HG03064 (cell line): ENCODE measurements around the gene STRN.
"Not testable (repeated sequence)": the region's sequence is repeated elsewhere in the genome, so short reads cannot be mapped to it uniquely, and the experiment has no call there.

Experiments used
- ATAC-seq: cut with Tn5 transposase; IDR thresholded peaks from one replicate; pipeline ENCODE4 v1.9.1; 2021; ENCODE audit warnings: low read depth; ENCODE audit not compliant: unreplicated experiment

The STRN gene

DNA sequence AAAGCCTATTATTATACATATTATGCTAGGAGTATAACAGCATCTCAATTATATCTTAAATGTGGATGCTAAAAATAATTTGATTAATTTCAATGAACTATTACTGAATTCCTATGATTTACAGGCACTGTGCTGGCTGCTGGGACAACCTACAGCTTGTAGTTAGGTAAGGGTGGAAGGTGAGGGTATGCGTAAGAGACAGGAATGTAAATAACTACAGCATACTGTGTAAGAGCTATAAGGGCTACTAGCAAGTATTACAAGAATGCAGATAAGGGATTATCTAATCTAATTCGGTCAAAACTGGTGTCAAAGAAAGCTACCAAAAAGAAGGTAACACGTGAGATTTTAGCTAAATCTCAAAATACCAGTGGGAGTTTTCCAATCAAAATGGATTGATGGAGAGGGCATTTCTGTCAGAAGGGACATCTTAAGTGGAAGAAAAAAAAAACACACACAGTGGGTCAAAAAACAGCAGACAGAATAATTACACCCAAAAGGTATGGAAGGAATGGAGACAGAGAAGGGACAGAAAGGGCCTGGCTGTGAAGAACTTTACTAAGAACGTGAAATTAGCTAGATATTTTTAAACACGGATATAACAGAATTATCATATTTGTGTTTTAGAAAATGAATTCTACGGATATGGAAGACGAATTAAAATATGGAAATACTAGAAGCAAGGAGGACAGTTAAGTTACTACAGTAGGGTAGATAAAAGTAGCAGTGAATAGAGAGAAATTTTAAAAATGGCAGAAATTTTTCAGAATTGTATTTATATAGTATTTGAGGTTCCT, 47.1 kb downstream of the STRN start:
- ATAC-seq, result no peak

DNA sequence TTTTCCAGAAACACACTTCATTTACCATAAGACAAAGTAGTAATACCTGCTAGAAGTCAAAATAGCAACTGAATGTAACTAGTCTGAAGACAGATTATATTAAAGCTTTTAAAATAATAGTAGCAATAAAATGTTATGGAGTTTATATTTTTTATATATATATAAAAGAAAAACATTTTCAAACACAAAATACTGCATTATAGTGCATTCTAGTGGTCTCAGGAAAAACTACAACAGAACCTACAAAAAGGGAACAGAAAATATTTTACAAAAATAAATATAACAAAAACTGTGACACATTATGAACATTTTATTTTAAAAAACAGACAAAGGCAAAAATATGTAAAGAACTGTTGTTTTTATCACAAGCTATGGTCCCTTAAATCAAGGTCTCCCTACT, 48.0 kb downstream of the STRN start:
- ATAC-seq, result no peak

DNA sequence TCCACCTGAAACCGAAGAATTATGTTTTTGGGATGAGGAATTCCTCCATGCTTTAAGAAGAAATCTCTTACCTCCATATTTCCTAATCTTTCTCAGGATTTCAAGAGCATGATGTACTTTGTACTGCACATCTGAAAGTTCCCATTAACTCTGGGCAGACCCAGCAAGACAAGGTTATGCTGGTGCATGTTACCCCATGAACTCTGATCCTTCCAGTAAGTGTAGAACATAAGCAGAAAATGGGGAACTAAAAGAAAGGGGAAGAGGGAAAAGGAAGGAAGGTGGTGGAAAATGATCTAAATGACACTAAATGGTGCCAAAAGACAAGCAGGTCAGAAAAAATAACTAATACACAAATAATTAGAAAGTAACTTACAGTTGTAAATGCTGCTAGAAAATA, 50.7 kb downstream of the STRN start:
- no peak for ATAC-seq

DNA sequence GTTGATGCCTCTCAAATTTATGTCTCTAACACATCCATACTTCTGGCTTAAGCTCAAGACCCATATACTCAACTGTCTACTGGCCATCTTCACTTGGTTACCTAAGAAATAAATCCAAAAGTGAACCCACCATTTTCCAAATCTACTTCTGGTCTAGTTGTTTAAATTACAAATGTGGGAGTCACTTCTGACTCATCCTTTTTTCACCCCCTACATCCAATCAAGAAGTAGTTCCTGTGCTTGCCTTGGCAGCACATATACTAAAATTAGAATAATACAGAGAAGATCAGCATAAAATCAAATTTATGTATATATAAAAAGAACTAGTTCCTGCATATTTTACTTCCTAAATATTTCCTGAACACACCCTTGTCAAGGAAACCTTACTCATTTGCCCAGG, 53.6 kb downstream of the STRN start:
- ATAC-seq, result no peak

DNA sequence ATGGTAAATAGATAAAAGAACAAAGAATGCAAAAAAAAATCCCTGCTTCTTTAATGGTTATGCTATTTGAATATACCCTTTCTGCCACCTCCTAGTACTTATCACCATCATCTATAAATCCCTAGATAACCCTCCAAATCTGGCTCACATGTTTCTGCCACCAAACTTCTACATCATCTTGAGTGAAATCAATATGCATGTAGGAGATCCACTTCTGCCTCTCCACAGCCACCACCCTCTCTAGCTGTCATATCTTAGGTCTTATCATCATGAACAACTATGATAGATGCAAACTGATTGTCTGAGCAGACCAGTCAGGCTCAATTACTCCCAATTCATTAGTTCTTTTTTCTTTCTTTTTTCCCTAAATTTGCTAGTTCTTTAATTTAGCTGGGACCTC, 55.3 kb downstream of the STRN start:
- ATAC-seq, result no peak

DNA sequence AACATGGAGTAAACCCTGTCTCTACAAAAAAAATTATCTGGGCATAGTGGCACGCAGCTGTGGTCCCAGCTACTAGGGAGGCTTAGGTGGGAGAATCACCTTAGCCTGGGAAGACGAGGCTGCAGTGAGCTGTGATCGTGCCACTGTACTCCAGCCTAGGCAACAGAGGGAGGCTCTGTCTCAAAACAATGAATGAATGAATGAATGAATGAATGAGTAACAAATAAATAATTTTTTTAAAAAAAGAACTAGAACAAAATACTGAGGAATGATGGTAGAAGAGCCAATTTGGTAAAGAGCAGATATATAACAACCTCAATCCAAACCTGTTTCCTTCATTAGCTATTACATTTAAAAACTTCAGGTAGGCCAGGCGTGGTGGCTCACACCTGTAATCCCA, 60.1 kb downstream of the STRN start:
- ATAC-seq, result no peak

DNA sequence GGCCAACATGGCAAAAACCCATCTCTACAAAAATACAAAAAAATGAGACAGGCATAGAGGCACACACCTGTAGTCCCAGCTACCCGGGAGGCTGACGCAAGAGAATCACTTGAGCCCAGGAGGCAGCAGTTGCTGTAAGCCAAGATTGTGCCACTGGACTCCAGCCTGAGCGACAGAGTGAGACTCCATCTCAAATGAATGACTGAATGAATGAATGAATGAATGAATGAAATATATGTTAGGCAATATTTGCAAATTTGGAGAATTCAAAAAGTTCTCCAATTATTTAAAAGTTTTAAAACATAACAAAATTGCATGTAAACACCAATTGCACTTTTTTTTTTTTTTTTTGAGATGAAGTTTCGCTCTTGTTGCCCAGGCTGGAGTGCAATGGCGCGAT, 61.7 kb downstream of the STRN start:
- ATAC-seq, result no peak

DNA sequence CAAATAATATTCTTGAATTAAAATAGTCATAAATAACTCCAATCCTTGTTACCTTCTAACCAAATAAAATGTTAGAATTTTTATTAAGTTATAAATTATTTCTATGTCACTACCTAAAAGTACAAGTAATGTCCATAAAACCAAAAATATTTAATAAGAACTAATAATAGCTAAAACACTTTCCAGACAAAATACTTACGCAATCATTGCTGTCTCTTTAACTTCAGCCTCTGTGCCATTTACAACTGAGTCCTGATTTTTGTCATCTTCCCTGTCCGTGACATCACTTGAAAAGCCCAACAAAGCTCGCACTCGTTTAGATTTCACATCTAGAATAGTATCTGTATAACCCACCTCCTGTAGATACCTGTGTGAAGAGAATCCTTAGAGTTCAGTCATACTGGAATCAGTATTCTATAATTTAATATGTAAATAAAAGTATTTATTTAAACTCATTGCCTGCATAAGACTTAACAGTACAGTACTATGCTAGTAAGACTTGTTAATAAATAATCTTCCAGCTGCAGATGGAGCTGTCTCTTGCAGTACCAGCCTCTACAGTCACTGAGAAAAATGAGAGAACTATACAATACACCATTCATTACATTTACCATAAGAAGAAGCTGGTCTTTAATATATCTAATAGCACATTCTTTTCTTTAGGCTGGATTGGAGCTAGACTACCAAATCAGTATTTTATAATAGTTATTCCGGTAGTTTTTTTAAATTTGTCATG, 63.8 kb downstream of the STRN start:
- no peak for ATAC-seq

DNA sequence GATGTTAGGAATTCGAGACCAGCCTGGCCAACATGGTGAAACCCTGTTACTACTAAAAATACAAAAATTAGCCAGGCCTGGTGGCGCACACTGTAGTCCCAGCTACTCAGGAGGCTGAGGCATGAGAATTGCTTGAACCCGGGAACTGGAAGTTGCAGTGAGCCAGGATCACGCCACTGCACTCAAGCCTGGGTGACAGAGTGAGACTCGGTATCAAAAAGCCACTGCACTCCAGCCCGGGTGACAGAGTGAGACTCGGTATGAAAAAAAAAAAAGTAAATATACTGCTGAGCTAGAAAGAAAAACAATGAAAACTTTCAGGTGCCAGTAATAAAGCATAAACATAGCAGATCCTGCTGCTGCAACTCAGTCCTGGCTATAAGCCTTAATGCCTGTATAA, 73.5 kb downstream of the STRN start:
- no peak for ATAC-seq

DNA sequence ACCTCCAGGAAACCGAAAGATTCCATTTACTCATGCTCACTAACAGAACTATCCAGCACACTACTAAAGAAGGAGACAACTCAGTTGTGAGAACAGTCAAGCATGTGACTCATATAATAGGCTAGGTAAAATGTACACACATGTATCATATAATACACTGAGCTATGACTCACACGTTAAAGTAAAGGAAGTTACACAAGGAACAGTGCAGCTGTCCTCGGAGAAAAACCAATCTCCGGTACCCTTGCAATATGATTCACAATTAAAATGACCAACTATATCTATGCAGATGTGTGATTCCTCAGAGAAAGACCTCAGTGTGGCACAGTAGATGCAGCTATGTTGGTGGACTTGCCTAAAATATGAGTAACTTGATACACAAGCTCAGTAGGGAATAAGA, 76.5 kb downstream of the STRN start:
- no peak for ATAC-seq

DNA sequence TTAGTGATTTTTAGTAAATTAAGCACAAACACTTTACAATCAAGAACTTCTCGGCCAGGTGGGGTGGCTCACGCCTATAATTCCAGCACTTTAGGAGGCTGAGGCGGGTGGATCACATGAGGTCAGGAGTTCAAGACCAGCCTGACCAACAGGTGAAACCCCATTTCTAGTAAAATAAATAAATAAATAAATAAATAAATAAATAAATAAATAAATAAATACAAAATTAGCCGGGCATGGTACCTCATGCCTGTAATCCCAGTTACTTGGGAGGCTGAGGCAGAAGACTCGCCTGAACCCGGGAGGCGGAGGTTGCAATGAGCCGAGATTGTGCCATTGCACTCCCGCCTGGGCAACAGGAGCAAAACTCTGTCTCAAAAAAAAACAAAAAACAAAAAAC, 79.2 kb downstream of the STRN start:
- not testable (repeated sequence) for ATAC-seq

DNA sequence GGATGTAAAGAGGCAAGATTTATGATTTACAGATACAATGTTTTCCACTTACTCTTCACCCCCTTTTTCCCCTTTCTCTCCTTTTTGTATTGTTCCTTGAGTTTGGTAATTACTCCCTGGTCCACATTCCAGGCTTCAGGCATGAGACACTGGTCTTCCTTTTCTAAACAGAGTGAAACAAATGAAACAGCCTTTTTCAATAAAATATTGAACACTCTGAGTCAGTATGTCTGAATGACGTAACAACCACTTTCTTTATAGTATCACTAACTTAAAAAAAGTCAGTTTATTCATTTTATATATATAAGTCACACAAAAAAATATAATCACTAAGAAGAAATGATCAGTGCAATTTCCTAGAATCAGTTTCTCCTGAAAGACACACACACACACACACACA, 79.7 kb downstream of the STRN start:
- ATAC-seq, result no peak

DNA sequence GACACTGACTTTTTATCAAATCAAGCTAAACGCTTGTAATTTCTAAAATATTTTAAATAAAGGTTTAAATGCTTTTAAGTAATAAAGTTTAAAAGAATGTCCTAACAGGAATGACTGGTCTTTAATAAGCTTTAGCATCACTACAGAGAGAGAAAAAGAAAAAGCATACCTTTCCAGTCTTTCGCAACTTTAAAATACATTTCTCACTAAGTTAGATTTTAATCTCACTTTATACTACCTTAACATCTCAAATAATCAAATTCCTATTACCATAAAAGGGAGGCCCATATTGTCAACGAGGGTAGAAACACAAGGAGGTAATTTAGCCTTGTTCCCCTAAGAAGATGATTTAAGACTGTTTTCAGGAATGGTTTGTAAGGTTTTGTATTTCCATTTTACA, 80.7 kb downstream of the STRN start:
- ATAC-seq, result no peak

DNA sequence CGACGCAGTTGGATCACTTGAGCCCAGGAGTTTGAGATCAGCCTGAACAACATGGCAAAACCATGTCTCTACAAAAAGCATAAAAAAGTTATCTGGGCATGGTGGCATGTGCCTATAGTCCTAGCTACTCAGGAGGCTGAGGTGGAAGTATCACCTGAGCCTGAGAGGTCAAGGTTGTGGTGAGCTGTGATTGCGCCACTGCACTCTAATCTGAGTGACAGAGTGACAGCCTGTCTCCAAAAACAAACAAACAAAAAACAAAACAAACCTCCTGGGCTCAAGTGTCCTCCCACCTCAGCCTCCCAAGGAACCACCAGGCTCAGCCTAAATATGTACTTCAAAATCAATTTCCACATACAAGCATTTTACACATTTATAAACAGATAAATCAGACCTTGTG, 83.8 kb downstream of the STRN start:
- no peak for ATAC-seq

DNA sequence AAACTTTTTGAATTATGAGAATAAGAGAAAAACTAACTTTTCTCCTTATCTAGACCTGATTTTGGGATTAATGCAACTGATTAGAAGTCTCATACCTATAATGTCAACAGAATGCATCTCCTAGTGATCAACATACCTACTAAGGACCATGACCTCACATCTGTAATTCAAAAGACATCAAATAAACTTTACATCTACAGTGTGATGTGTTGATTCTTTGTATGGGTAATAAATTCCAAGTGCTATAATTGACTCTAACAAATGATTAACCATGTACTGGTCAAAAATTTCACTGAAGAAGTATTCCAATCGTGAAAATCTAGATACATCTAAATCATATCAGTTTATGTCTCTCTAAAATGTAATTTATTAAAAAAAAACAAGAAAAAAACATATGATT, 84.5 kb downstream of the STRN start:
- ATAC-seq, result no peak

DNA sequence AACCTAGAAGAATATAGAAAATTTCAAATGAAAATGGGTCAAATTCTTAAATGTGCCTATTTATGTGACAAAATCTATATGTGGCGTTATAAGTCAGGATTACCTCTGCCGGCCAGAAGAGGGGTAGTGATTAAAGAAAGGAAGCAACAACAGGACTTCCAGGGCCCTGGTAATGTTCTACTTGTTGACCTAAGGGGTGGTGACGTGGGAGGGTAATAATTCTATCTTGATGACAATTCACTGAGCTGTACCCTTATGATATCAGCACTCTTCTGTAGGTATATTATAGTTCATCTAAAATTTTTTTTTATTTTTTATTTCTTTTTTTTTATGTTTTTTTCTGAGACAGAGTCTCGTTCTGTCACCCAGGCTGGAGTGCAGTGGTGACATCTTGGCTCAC, 87.9 kb downstream of the STRN start:
- no peak for ATAC-seq

DNA sequence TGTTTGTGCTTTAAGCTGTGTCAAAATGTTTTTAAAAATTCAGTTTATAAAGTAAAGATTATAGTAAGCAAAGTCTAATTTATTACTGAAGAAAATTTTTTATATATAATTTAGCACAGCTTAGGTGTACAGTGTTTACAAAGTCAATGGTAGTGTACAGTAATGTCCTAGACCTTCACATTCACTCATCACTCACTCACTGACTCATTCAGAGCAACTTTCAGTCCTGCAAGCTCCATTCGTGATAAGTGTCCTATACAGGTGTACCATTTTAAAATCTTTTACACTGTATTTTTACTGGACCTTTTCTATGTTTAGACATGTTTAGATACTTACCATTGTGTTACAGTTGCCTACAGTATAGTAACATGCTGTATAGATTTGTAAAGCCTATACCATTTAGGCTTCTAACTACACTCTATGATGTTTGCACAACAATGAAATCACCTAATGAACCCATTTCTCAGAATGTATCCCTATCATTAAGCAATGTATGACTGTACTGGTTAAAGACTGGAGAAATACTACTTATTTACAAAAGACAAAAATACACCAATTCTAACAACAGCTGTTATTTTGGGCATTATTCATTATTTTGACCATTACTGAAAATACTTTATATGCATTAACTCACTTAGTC, 95.1 kb downstream of the STRN start:
- ATAC-seq, result no peak

DNA sequence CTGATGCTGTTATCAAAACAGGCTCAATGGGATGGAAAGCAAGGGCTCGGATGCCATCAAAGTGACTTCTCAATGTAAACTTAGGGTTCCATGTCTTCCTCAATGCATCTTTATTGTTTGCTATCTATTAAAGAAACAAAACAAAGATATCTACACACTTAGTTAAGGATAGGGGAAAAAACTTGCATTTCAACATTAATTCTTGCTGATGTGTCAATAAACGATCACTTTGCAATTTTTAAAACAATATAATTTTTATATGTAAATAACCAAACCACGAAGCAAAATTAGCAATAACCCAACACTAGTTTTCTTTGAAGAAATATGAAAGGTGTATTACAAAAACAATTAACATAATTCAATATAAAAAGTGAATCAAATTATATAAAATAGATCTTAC, 96.7 kb downstream of the STRN start:
- ATAC-seq, result no peak

DNA sequence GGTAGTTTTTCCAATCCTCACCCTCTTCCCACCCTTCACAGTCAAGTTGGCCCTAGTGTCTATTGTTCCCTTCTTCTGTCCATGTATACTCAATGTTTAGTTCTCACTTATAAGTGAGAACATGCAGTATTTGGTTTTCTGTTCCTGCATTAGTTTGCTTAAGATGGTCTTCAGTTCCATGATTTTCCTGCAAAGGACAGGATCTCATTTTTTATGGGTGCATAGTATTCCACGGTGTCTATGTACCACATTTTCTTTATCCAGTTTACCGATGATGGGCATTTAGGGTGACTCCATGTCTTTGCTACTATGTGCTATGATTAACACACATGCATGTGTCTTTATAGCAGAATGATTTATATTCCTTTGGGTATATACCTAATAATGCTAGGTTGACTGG, 104.4 kb downstream of the STRN start:
- ATAC-seq, result no peak

DNA sequence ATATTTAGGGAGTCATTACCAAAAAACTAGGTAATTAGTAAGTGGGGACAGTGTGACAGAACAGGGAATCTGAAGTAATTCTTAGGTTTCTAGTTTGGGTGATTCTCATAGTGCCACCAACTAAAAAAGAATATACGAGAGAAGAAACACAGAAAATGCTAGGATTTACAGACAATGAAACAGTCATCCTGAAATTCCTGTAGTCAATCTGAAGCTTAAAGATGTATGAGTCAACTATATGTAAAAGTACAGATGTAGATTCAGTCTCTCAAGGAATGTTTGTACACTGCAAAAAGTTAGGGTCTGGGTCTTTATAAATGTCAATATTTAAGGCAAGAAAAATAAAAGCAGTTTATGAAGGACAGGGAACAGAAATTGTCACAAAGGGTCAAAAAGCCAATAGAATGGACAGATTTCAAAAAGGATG, 107.0 kb downstream of the STRN start:
- ATAC-seq, result no peak

DNA sequence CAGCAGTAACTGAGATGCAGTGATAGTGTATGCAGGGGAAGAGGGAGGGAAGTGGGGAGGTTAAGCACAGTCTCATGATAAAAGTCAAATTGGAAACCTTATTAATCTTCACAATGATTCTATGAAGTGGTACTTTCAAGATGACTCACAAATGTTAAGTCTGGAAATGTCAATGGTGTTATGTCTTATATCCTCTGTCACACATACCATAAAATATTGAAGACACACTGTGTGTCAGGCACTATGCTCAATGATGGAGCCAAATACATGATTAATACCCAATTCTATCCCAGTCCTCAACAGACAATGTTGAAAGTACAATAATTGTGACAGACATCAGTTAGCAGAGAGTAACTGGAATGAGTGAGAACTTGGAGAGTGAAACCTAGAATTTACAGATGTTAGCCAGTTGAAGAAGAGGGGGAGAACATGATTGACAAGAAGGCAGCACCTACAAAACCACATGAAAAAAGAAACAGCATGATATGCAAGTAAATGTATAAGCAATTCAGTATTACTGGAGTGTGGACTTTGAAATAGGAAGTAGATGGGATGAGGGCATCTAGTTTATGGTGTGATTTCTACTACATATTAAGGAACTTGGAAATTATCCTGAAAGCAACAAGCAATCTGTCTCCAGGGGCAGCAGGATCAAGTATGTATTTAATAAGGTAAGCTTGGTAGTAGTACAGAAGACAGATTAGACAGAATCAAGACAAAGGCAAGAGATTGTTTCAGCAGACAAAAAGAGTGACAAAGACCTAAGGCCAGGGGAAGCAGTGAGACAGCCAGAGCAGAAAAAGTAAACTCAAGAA, 107.6 kb downstream of the STRN start:
- ATAC-seq, result peak; percentile 62
